Stimulated activated CD4-positive, alpha-beta T cell treated with anti-CD3 and anti-CD28 coated beads, Interleukin-15, amount 100 ng/mL, for 24 hours (primary cell): ENCODE measurements around the gene NFATC2IP.
"Not testable (repeated sequence)": the region's sequence is repeated elsewhere in the genome, so short reads cannot be mapped to it uniquely, and the experiment has no call there.

Experiments
- DNase-seq: peaks from one replicate; pipeline ENCODE4 v3.0.0-alpha.2; 2020

NFATC2IP gene

GRCh38 chr16:28975158-28975599, 24.4 kb downstream of the NFATC2IP start:
- DNase-seq = no peak

GRCh38 chr16:28977703-28978662, 27.2 kb downstream of the NFATC2IP start:
- DNase-seq = no peak

GRCh38 chr16:28980330-28980729, 29.6 kb downstream of the NFATC2IP start:
- DNase-seq = not testable (repeated sequence)

- no peak for DNase-seq
Observed at GRCh38 chr16:28980929-28981328, 30.2 kb downstream of the NFATC2IP start.

- peak; percentile 72 for DNase-seq
Observed at GRCh38 chr16:28981517-28981916, 30.8 kb downstream of the NFATC2IP start.

GRCh38 chr16:28982418-28982817, 31.7 kb downstream of the NFATC2IP start:
- no peak for DNase-seq

- DNase-seq = no peak
Observed at GRCh38 chr16:28982949-28983348, 32.2 kb downstream of the NFATC2IP start.

GRCh38 chr16:28983644-28984043, 32.9 kb downstream of the NFATC2IP start:
- no peak for DNase-seq

GRCh38 chr16:28984091-28984490, 33.4 kb downstream of the NFATC2IP start:
- DNase-seq = no peak

GRCh38 chr16:28984619-28985135, 33.9 kb downstream of the NFATC2IP start, which contains the start of gene LAT:
TSS of gene LAT (plus strand) at chr16:28985052. CDS start at chr16:28985418, 366 bp downstream.
- peak; percentile 85 for DNase-seq

GRCh38 chr16:28985211-28986041, 34.7 kb downstream of the NFATC2IP start:
- DNase-seq = no peak

GRCh38 chr16:28986046-28986445, 35.3 kb downstream of the NFATC2IP start:
- no peak for DNase-seq

GRCh38 chr16:28986492-28986891, 35.8 kb downstream of the NFATC2IP start:
- peak; percentile 47 for DNase-seq

GRCh38 chr16:28987170-28987853, 36.6 kb downstream of the NFATC2IP start:
- DNase-seq = no peak

- no peak for DNase-seq
Observed at GRCh38 chr16:28989363-28989762, 38.6 kb downstream of the NFATC2IP start.

GRCh38 chr16:28990375-28991040, 39.8 kb downstream of the NFATC2IP start:
- peak; percentile 84 for DNase-seq

GRCh38 chr16:28991687-28992086, 41.0 kb downstream of the NFATC2IP start:
- no peak for DNase-seq

- DNase-seq = no peak
Observed at GRCh38 chr16:28992496-28992895, 41.8 kb downstream of the NFATC2IP start.

- DNase-seq = no peak
Observed at GRCh38 chr16:28998837-28999236, 48.1 kb downstream of the NFATC2IP start.

GRCh38 chr16:28999577-28999976, 48.8 kb downstream of the NFATC2IP start:
- no peak for DNase-seq

- no peak for DNase-seq
Observed at GRCh38 chr16:29000019-29000418, 49.3 kb downstream of the NFATC2IP start.
